EH (cell line): Measurements from ENCODE around the gene GMFB.

Source experiments
- DNase-seq: peaks from one replicate; pipeline ENCODE4 v3.0.0-alpha.2; 2015; ENCODE audit warnings: low read depth

Gene GMFB

DNA sequence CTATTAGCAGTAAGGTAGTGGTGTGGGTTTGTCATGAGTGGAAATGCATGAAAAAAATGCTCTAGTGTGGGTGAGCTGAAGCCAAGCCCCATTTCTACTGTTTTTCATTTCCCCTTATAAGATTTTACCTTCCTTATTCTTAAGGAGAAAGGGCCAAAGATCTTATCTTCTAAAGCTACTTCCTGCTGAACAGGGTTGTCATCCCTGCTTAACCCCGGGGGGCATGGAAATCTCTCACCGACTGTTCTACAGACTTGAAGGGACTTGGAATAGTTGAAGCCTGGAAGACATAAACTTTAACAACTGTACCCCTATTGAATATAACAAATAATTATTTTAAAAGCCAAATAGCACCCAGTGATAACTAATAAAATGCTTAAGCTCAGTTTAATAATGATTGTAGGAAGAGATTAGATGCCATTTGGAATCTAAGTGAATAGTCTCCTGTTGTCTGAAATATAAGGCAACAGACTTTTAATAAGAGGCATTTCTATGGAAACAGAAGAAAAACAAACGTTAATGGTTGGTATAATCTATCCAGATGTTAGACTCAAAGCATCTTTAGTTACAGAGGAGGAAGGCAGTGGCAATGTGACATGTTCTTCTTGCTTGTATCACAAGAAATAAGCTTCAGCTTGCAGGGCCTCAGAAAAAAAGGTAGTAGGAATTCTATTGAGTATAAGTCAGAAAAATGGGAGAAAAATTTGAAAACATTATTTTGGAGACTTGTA is 1.8 kb upstream of the GMFB start:
- peak; percentile 25 for DNase-seq

DNA sequence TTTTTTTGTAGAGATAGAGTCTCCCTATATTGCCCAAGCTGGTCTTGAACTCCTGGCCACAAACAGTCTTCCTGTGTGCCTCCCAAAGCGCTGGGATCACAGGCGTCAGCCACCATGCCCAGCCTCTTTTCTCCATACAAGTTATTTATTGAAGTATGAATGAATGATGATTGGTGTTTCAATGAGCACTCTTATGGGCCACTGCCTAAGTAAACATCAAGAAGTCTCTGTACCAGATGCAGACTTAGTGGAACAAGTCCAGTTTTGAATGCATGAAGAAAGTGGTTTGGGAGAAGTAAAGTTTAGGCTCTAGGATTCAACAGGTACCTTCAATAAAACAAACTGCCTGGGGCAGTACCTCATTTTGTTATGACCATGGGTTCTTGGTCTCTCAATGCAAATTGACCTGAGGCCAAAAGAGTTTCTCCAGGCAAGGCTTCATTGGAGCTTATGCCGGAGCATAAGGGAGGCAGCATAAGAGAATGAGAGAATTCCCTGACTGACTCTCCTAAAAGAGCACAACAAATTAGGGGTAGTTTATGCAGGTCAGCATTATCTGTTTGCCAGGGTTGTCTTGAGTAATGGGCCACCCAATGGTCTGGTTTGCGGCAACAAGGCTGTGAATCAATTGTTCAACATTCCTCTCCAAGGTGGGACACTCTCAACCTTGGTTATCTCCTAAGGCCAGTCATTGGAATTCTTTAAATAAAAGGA is 1.1 kb upstream of the GMFB start:
- DNase-seq = peak; percentile 16

DNA sequence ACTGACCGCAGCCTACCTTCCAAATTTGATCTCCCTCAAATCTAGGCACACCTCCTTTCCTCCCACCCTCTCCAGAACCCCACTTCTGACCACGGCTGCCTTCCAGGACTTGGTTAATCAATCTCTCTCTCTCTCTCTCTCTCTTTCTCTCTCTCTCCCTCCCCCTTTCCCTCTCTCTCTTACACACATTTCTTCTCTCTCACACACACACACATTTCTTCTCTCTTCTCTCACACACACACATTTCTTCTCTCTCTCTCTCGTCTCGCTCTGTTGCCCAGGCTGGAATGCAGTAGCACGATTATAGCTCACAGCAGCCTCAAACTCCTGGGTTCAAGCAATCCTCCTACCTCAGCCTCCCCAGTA is 521 bp upstream of the GMFB start:
- no peak for DNase-seq

DNA sequence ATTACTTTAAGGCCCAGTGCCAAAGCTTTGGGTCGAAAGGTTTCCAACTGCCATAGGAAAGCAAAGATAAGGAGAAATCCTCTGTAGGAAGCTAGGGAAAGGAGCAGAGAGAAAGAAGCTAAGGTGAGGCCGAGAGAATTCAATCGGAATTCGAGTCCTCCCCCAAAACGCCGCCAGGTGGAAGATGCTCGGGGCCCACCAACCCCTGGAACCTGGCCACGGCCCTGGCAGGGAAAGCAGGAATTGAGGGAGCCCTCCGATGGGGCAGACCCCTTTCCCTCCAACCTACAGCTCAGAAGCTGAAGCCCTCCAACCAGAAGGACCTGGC is 498 bp downstream of the GMFB start:
- no peak for DNase-seq

- DNase-seq = peak; percentile 76
Measured at GRCh38 chr14:54487771-54488170, 1.0 kb downstream of the GMFB start.

DNA sequence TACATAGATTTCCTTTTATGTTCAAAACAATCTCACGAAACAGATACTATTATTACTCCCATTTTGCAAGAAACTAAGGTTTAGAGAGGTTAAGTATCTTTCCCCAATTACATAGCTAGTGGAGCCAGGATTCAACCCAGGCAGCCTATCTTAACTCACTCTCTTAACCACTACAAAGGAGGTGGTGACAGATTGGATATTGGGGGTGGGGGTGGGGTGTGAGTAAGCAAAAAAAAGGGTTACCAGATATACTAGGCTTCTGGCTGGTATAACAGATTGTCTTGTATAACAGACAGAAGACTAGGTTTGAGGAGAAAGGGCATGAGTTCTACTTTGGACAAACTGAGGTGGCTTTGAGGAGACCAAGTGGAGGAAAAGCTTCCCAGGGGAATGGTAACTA is 2.1 kb downstream of the GMFB start:
- DNase-seq = no peak

DNA sequence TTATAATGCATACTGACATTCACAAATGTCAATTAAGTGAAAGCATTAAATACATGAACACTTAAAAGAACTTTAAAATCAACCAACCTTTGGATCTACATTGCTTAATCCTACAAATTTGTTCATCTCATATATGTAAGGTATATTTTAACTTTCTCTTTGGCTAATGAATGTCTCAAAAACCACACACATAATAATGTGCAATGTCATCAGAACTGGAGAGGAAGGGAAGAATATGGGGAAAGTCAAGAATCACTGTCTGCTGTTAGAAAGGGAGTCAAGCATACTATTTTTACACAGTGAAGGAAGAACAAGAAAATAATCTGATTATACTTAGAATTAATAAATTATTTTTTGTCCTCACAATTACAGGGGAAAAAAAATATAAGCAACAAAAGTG is 4.9 kb downstream of the GMFB start:
- no peak for DNase-seq

DNA sequence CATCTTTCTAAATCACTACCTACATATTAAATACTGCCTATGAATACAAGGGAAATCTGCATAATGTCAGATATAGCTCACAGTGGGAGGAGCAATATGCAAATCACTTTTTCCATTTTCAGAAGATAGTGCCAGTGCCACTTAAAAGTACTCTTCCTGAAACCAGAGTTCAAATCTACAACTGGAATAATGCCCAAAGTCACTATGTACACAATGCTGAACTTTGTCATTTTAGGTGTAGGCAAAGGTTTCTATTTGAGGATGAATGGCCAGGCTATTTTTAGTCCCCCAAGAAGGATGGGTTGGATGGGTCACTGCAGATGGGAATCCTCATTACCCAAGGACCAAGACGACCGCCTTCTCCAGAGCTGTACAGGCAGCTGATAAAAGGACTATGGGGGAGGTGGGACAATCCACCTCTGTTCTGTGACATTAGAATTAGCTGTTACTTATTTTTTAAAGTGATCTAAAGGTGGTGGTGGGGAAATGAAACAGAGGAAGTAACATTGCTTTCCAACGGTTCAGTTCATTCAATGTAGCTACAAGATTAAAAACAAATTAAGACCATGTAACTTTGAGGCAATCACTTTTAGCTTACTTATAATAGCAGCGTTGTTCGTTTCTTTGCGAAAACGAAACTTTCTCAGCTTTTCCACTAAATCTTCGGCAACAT is 5.6 kb downstream of the GMFB start:
- no peak for DNase-seq

GRCh38 chr14:54481695-54482094 is 7.1 kb downstream of the GMFB start:
- DNase-seq = no peak

DNA sequence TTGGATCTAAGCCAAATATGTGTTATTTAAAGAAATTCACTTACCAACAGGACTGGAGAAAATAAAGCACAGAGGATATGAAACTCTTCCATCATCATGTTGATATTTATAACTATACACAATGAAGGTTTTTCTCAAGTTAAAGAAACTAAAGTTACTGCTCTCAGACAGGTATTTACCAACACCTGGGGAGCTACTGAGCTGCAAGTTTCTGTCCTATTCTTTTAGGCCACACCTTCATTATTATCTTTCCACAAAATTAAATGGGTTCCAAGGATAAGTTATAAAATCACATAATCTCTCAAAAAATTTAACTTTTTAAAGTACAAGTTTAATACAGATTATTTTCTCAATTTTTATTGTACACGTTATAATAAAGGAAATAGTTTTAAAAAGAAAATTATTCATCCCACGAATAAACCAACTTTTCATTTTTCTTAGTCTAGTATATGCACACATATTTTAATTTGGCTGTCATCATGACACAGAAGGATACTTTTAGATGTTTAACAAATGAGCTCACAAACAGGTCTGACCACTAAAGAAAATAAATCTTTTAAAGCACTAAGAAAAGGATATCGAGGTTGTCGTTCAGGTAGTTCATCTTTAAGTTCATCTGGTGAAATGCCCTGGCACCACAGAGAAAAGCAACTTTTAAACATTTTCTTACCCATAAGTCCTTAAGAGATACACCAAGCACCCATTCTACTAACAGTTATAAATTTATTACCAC is 7.8 kb downstream of the GMFB start:
- no peak for DNase-seq

GRCh38 chr14:54478636-54479215 is 10.1 kb downstream of the GMFB start:
- DNase-seq = peak; percentile 36

- DNase-seq = no peak
Measured at GRCh38 chr14:54475911-54476310, 12.9 kb downstream of the GMFB start.

- no peak for DNase-seq
Measured at GRCh38 chr14:54475187-54475899, 13.4 kb downstream of the GMFB start.

DNA sequence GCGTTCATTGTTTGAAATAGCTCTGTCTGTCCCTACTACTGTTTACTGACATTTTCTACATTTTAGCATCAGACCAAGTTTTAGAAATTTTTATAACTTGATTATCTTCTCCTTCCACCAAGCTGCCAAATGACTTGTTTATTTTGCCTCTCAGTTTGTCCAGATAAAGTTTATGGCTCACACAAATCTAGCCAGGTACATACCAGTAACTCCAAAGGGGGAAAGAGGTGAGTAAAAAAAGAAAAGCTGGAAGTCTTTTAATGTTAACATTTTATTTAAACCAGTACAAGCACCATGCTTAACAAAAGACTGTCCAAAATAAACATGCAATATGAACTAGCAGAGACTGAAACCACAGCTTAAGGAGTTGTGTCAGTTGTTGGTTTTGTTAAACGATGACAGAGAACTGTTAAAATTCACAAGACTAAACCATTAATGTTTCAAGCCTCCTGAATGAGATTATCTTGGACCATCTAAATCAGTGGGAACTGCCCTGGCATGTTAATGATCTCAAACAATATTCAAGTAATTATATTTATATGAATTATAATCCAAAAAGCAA is 14.5 kb downstream of the GMFB start:
- DNase-seq = peak; percentile 15

GRCh38 chr14:54472315-54472714 is 16.5 kb downstream of the GMFB start:
- DNase-seq = no peak

- no peak for DNase-seq
Measured at GRCh38 chr14:54471641-54472040, 17.1 kb downstream of the GMFB start.

DNA sequence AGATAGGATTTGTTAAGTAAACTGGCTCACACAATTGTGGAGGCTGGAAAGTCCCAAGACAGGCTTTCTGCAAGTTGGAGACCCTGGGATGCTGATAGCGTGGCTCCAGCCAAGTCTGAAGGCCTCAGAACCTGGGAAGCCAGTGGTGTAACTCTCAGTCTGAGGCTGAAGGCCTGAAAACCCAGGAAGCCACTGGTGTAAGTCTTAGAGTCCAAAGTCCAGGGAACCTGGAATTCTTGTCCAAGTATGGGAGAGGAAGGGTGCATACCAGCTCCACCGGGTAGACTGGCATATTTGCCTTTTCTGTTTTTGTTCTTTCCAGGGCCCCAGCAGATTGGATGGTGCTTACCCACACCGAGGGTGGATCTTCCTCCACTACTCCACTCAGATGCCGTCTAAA is 18.1 kb downstream of the GMFB start:
- DNase-seq = no peak

GRCh38 chr14:54467280-54467679 is 21.5 kb downstream of the GMFB start:
- no peak for DNase-seq

DNA sequence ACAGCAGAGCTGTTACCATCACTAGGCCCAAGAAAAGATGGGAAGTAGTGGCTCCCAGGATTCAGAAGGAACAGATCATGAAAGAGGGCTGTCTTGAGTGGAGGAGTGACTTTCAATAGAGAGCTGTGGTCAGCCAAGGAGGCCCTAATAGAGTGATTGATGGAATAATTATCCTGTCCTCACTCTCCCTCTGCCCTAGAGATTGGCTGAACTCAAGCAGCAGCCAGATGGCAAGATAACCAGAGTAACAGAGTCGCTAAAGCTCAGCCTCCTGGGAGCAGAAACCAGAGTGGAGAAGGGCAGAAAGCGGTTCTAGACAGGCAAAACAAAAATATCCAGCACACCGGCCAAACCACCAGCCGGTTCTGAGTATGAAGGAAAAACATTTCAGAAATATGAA is 23.1 kb downstream of the GMFB start:
- DNase-seq = no peak

DNA sequence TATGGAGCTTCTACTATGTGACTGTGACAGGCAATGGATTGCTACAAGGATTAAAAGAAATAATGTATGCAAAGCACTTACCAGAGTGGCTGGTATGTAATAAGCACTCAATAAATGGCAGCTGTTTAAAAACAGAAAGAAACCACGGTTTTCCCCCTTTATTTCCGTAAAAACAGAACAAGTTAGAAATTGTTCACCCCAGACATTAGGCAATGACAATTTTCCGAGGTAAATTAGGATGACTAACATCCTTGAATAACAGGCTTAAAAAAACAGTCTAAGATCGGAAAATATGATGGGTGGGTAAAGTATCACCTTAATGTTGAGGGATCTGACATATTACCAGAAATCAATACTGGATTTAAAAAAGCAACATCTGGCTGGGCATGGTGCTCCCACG is 26.7 kb downstream of the GMFB start:
- no peak for DNase-seq

- DNase-seq = no peak
Measured at GRCh38 chr14:54459106-54459505, 29.7 kb downstream of the GMFB start.
